Measurements from ENCODE around the gene KANSL1. TPM values are rescaled to one million over a fixed set of nuclear protein-coding genes. Genes with fewer than 3 reads are reported as not detected.
A peak's percentile ranks its signal among the peaks of the same experiment; 100 is the strongest.

The KANSL1 gene
- total RNA-seq, 1 experiment from 2014 or later = 47.6 TPM

GRCh38 chr17:46125831-46126230, 67.4 kb downstream of the KANSL1 start:
- POLR2A ChIA-PET (ENCODE audit: unreplicated experiment) = interaction anchor here (0.6 kb wide), 1 partner anchor 42 kb away, joined by 3 read pairs; no protein-coding TSS in a partner anchor
- H2AFZ ChIP-seq (ENCODE audit: low read length) = no peak overlapping the region
- no peak for ATAC-seq

GRCh38 chr17:46124695-46125592, 68.3 kb downstream of the KANSL1 start:
- Histone ChIP-seq H3K4me1 (ENCODE audit: insufficient read depth, low read length) (no peaks in the 10 kb centered on the region), H2AFZ (ENCODE audit: low read length) (no peak overlapping the region), H3K9me2 (replicated peaks; ENCODE audit: low read length) (no peaks in the 10 kb centered on the region), H3K79me2 (ENCODE audit: low read length) (peaks cover 99% of the 10 kb centered on the region), H3K4me3 (ENCODE audit: low read length) (no peak overlapping the region), H3K36me3 (ENCODE audit: low read depth, low read length) (peaks cover 3% of the 10 kb centered on the region; the same call in 1 of the 2 replicates), H3K27ac (ENCODE audit: low read length) (no peak overlapping the region), H3K9me3 (ENCODE audit: low read length) (no peaks in the 10 kb centered on the region), H4K20me1 (ENCODE audit: low read length) (peaks cover 86% of the 10 kb centered on the region), H3K4me2 (ENCODE audit: low read length) (no peak overlapping the region), H3K9ac (ENCODE audit: low read length) (no peak overlapping the region), H3F3A (ENCODE audit: low read length, unreplicated experiment) (no peaks in the 10 kb centered on the region), H3K27me3 (ENCODE audit: low read length) (no peaks in the 10 kb centered on the region)
- ChIA-PET CTCF (interaction anchor here (1.0 kb wide), 1 partner anchor 68 kb away, joined by 6 read pairs; the partner anchor contains the start of gene KANSL1), POLR2A (ENCODE audit: unreplicated experiment) (no interaction called here)
- TF ChIP-seq EZH2phosphoT487 (IDR thresholded peaks at IDR 0.05; ENCODE audit: borderline replicate concordance, low read length) (no peak), CTCF (conservative IDR thresholded peaks at IDR 0.05; ENCODE audit: low read depth, low read length) (no peak), EZH2 (IDR thresholded peaks at IDR 0.05; ENCODE audit: low read length, unreplicated experiment) (no peak)
- no TSS peak for BruUV-seq (replicated peaks)
- no peak for DNase-seq
- intact Hi-C loops (cut with micrococcal nuclease) = no loop called here
- ATAC-seq = peak; percentile 31; the same call in 1 of the 2 replicates

More at GRCh38 chr17:46125831-46126230, 67.4 kb downstream of the KANSL1 start:
- CTCF ChIA-PET = interaction anchor here (0.6 to 1.0 kb wide), 2 partner anchors 9 to 67 kb away, joined by 6 to 13 read pairs; partner anchors contain the start of gene KANSL1
- Histone ChIP-seq H3K9me2 (replicated peaks; ENCODE audit: low read length) (no peaks in the 10 kb centered on the region), H3K4me1 (ENCODE audit: insufficient read depth, low read length) (no peaks in the 10 kb centered on the region), H3K4me3 (ENCODE audit: low read length) (no peak overlapping the region), H3K36me3 (ENCODE audit: low read depth, low read length) (peaks cover 3% of the 10 kb centered on the region; the same call in 1 of the 2 replicates), H3K27ac (ENCODE audit: low read length) (no peak overlapping the region), H3K27me3 (ENCODE audit: low read length) (no peaks in the 10 kb centered on the region), H3F3A (ENCODE audit: low read length, unreplicated experiment) (no peaks in the 10 kb centered on the region), H3K4me2 (ENCODE audit: low read length) (no peak overlapping the region), H3K9me3 (ENCODE audit: low read length) (no peaks in the 10 kb centered on the region), H3K79me2 (ENCODE audit: low read length) (peaks cover 99% of the 10 kb centered on the region), H3K9ac (ENCODE audit: low read length) (no peak overlapping the region), H4K20me1 (ENCODE audit: low read length) (peaks cover 88% of the 10 kb centered on the region)
- TF ChIP-seq EZH2 (IDR thresholded peaks at IDR 0.05; ENCODE audit: low read length, unreplicated experiment) (no peak), CTCF (conservative IDR thresholded peaks at IDR 0.05; ENCODE audit: low read depth, low read length) (no peak), EZH2phosphoT487 (IDR thresholded peaks at IDR 0.05; ENCODE audit: borderline replicate concordance, low read length) (no peak)
- DNase-seq = no peak
- BruUV-seq (replicated peaks) = no TSS peak
- intact Hi-C loops (cut with micrococcal nuclease) = no loop called here

GRCh38 chr17:46123607-46124006, 69.6 kb downstream of the KANSL1 start:
- ChIA-PET POLR2A (ENCODE audit: unreplicated experiment) (no interaction called here), CTCF (no interaction called here)
- no peak for ATAC-seq
- H3K27ac ChIP-seq (ENCODE audit: low read length) = no peak overlapping the region
- DNase-seq = no peak
- no peak overlapping the region for H2AFZ ChIP-seq (ENCODE audit: low read length)
- H3K79me2 ChIP-seq (ENCODE audit: low read length) = peaks cover 99% of the 10 kb centered on the region
- no peaks in the 10 kb centered on the region for H3K27me3 ChIP-seq (ENCODE audit: low read length)
- no peak overlapping the region for H3K9ac ChIP-seq (ENCODE audit: low read length)
- H3K36me3 ChIP-seq (ENCODE audit: low read depth, low read length) = peaks cover 3% of the 10 kb centered on the region; the same call in 1 of the 2 replicates
- no peak overlapping the region for H3K4me2 ChIP-seq (ENCODE audit: low read length)
- no TSS peak for BruUV-seq (replicated peaks)
- TF ChIP-seq CTCF (conservative IDR thresholded peaks at IDR 0.05; ENCODE audit: low read depth, low read length) (no peak), EZH2 (IDR thresholded peaks at IDR 0.05; ENCODE audit: low read length, unreplicated experiment) (no peak), EZH2phosphoT487 (IDR thresholded peaks at IDR 0.05; ENCODE audit: borderline replicate concordance, low read length) (no peak)
- H3K4me3 ChIP-seq (ENCODE audit: low read length) = no peak overlapping the region
- H3K4me1 ChIP-seq (ENCODE audit: insufficient read depth, low read length) = no peaks in the 10 kb centered on the region
- peaks cover 85% of the 10 kb centered on the region for H4K20me1 ChIP-seq (ENCODE audit: low read length)
- H3F3A ChIP-seq (ENCODE audit: low read length, unreplicated experiment) = no peaks in the 10 kb centered on the region
- H3K9me3 ChIP-seq (ENCODE audit: low read length) = no peaks in the 10 kb centered on the region
- H3K9me2 ChIP-seq (replicated peaks; ENCODE audit: low read length) = no peaks in the 10 kb centered on the region
- intact Hi-C loops (cut with micrococcal nuclease) = no loop called here

Measured in PC-3 (cell line).